Stimulated activated CD4-positive, alpha-beta T cell treated with anti-CD3 and anti-CD28 coated beads, Interleukin-1b, Interleukin-23, amount 100 ng/mL, for 24 hours (primary cell): ENCODE measurements around the gene NGEF.
"Not testable (repeated sequence)": the region's sequence is repeated elsewhere in the genome, so short reads cannot be mapped to it uniquely, and the experiment has no call there.

Experiments
- DNase-seq, 4 experiments: peaks; one replicate each; pipeline ENCODE4 v3.0.0-alpha.2; 2020; ENCODE audit warnings: low read depth in 4 of 4, low spot score in 1 of 4

Gene NGEF

DNA sequence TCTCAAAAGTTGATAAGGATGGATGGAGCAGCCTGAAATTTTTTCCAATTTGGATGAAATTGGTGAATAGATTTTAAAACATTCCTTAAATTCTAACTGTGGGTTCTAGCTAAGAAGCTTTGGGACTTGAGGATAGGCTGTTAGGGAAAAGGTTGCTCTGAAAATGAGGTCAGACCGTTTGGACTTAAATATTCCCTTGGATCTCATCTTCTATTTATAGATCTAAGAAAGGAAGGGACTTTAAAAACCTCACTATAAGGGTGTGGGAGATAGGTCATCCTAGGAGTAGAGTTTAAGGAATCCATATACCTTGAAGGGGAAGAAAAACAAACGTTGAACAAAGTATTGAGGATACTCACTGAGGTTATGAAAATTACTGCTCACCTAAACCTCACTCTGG lies 160.4 kb downstream of the NGEF start:
- DNase-seq, result no peak

GRCh38 chr2:232852081-232852480 lies 161.0 kb downstream of the NGEF start:
- not testable (repeated sequence) for DNase-seq

DNA sequence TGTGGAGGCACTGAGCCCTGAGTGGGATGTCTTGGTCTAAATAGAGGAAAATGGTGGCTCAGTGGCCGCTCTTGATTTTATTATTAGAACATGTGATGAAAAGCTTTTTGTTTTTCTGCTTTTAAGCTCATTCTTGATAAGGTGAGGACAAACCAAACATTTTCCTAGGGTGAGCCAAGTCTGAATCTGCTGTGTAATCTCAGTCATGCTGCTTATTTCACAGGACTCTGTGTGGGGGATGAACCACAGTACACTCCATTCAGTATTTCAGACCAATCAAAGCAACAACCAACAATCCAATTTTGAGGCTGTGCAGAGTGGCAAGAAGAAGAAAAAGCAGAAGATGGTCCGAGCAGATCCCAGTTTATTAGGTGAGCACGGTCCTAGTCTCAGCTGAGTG lies 163.0 kb downstream of the NGEF start:
- no peak for DNase-seq

DNA sequence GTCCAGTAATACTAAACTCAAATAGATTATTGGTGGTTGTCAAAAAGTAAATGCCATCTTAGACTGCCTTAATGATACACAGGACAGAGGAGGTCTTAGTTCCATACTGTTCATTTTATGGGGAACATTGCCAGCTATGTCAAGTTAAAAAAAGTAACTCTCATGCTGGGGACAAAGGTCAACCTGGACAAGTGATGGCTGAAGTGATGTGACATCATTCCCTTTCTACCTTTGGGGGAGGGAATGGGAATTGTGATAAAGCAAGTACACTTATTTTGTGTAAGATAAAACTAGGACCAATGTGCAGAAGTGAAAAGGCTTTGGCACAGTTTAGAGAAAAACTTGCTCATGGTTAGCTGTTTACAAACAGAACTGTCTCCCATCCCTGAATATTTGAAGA lies 167.0 kb downstream of the NGEF start:
- DNase-seq, result no peak

DNA sequence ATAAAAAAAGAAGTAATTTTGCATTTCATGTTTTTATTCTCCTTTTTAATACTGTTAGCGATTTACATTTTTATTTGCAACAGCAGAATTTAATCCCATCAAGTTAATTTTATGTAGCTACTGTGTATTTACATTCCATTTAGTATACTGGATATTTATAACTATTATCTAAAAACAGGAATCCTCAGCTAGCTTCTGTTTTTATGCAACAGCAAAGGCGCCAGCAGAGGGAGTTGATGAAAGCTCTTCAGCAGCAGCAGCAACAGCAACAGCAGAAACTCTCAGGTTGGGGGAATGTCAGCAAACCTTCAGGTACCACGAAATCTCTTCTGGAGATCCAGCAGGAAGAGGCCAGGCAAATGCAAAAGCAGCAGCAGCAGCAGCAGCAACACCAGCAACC lies 169.2 kb downstream of the NGEF start:
- DNase-seq, result no peak

DNA sequence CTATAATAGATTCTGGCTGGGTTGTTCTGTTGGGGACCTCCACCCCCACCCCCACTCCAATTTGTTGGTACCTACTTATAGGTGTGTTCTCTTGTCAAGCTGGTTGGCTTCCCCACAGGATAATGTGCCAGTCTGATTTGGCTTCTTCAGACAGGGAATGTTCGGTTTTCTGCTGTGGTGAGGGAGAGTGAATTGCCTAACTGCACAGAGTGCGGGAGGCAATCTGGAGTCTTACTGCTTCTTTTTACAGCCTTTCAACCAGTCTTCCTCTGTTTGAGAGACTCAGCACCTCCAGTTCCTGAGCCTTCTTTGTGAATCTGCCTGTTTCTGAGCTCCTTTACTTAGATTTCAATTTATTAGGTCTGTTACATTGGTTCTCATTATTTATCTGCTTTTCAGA lies 170.4 kb downstream of the NGEF start:
- DNase-seq, result no peak

GRCh38 chr2:232839411-232840079 lies 173.5 kb downstream of the NGEF start:
- DNase-seq, result no peak

DNA sequence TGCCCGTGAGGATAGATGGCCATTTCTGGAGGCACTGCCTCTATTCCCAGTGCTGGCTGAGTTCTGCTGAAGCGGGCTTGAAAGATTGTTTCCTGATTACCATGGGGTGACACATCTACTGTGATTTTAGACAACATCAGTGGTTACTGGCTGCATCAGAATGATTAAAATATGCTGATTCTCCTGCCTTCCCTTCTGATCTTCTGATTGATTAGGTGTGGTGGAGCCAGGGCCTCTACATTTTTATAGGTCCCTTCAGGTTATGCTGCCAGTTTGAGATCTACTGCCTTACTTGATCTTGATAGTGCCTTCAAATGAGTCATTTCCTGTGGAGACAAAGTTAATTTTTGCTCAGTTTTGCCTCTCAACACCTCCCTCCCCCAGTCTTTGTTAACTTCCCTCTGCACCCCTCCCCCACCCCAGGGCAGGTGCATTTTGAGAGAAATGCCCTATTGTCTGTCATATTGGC lies 174.6 kb downstream of the NGEF start:
- peak; percentile 10 to 38 (median 16) for DNase-seq

DNA sequence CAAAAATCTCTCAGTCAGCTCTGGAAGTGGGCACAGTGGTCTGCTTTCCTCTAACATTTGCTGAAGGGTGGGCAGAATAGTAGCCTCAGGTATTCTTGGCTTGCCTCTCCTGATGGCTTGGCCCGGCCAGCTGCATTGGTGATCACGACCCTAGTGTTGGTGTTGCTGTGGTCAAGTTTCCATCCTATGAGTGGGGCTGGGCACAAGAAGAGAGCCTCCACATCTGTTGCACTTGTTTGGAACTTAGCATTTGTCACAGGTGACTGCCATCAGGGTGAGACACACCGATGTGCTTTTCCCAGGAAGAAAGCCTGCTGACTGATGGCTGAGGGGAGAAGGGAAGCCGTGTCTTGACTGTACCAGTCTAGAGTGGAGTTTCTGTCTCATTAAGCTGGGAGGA lies 176.1 kb downstream of the NGEF start:
- no peak for DNase-seq

DNA sequence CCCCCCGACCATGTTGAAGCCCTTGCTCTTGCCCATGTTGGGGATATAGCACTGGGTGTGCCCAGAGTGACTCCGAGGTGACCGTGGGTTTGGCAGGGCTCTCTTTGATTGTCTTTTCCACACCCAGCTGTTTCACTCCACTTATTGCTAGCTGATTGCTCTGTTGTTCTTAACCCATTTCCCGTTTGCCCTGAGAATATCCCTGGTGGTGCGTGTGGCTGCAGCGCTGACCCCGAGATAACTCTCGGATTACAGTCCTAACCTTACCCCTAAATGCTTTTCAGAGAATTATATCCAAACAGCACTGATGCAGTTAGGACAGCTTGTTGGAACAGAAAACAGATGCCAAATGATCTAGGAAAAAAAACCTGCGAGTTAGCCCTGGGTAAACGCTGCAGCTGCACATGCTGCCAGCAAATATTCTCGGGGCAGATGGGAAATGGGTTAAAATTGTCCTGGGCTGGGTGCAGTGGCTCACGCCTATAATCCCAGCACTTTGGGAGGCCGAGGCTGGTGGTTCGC lies 177.3 kb downstream of the NGEF start:
- DNase-seq, result no peak

DNA sequence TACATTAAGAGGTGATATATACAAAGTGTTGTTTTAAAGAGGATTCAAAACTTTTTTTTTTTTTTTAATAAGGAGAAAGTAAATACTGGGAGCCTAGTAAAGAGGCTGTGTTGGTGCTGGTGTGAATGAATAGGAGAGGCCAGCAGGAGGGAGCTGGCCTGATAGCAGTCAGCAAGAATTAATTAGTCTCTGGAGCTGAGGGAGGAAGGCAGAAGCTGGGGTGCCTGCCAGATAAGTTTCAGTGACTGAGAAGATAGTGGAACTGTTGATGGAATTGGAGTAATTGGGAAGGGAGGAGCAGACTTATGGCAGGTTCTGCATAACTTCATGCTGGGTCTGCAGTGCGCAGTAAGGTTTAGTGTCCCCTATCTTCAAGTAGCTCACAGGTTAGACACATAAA lies 179.2 kb downstream of the NGEF start:
- no peak for DNase-seq

DNA sequence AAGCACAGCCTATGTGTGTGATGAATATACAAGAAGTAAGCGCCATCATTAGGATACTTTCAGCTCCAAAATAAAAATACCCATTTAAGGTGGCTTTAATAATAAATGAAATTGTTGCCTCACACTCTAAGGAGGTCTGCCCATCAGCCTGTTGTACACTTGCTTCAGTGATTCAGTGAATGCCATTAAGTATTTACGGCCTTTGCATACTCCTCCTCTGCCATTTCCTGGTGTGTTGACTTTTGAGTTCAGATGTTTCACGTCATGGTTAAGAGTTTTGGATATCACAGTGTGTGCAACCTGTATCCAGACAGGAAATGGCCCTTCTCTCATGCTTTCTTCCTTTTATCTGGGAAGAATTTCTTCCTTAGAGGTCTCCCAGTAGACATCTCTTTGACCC lies 181.6 kb downstream of the NGEF start:
- DNase-seq, result no peak

DNA sequence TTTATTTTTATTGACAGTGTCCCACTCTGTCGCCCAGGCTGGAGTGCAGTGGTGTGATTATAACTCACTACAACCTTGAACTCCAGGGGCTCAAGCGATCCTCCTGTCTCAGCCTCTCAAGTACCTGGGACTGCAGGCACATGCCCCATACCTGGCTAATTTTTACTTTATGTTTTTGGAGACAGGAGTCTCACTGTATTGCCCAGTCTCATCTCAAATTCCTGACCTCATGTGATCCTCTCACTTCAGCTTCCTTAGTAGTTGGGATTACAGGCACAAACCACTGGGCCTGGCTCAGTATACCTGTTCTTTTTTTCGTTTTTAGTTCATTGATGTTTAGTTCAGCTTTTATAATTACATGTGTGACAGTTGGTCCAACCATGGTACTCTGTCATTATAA lies 183.1 kb downstream of the NGEF start:
- DNase-seq, result no peak
